Glomerular visceral epithelial cell (primary cell): Measurements from ENCODE around the gene TMEM81.

ENCODE experiments used
- DNase-seq: peaks from one replicate; pipeline ENCODE4 v3.0.0-alpha.2; 2016; ENCODE audit errors: extremely low spot score

Gene TMEM81

DNA sequence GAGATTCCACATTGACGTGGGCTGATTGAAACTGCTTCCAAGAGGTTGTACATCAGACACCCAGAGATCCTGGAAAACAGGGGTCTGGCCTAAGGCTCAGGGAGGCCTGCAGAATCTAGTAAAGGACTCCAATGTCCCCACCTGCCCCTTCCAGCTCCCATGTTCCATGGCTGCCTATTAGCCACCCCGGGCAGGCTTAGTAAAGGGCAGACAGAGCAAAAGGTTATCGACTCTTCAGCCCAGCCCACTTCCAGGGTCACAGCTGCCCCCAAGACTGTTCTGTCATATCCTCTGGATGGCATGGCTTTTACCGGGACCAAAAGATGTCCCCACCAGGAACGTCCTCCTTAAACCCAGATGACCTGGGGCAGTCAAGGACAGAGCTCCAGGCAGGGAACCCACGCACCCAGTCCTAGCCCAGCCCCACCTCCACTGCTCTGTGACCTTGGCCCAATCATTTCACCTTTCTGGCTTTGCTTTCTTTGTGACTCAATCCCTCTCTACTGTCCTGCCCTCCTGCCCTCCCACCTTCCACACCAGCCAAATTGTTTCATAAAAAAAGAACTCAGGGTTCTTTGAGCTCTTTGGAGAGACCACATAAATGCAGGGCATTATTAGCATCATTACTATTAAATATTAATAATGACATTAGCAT lies 46.0 kb downstream of the TMEM81 start:
- no peak for DNase-seq

DNA sequence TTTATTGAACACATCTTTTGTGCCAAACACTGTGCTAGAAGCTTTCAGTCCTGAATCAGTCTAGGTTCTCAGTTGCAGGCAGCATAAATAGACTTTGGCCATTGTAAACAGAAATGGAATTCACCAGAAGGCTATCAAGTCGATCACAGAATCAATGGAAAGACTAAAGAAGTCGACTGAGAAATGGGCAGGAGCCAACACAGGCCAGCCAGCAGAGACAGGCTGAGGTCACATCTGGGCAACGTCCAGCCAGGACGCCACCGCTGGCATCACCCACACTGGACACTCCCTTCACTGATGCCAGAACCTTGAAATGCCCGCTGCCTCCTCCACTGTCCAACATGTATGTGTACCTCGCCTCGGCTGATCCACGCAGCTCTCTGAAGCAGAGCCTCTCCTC lies 46.7 kb downstream of the TMEM81 start:
- no peak for DNase-seq
